K562 (cell line): Measurements from ENCODE around the gene ALG12. TPM values are rescaled to one million over a fixed set of nuclear protein-coding genes. Genes with fewer than 3 reads are reported as not detected.

ENCODE experiments used
- CBX5 ChIP-seq: IDR thresholded peaks from 2 replicates; pipeline ENCODE4 v1.6.1; 2014; ENCODE audit warnings: low read depth, borderline replicate concordance
- CREB3 ChIP-seq: fragments of 450-650 bp; conservative IDR thresholded peaks from 2 replicates; pipeline ENCODE4 v1.6.1; 2016; ENCODE audit warnings: missing genetic modification characterization, low read depth, mild to moderate bottlenecking, missing compliant biosample characterization, moderate library complexity
- ELF2 ChIP-seq: fragments of 250-450 bp; sonication (Bioruptor Pico); IDR thresholded peaks from 2 replicates; pipeline ENCODE4 v1.5.0; 2021; ENCODE audit warnings: mild to moderate bottlenecking
- ESRRA ChIP-seq: fragments of 450-650 bp; IDR thresholded peaks from 2 replicates; pipeline ENCODE4 v1.6.1; 2014; ENCODE audit warnings: low read depth, mild to moderate bottlenecking, moderate library complexity, borderline replicate concordance
- HNRNPK ChIP-seq: fragments of 200-400 bp; formaldehyde crosslinking; IDR thresholded peaks from one replicate; pipeline ENCODE4 v1.6.1; 2018; ENCODE audit warnings: mild to moderate bottlenecking, low read depth, low read length; ENCODE audit not compliant: poor library complexity, severe bottlenecking
- MAZ ChIP-seq, 2 experiments: fragments of 450-650 bp in 1 of 2; sonication (generic) in 1 of 2; formaldehyde crosslinking; IDR thresholded peaks in 1 of 2; conservative IDR thresholded peaks in 1 of 2; 2 replicates each; pipeline versions ENCODE4 v1.4.0 to v1.5.0; 2020; ENCODE audit warnings: mild to moderate bottlenecking in 1 of 2, missing genetic modification reagents in 1 of 2
- MIER1 ChIP-seq: fragments of 450-650 bp; IDR thresholded peaks from 2 replicates; pipeline ENCODE4 v1.6.1; 2016; ENCODE audit warnings: antibody characterized with exemption, mild to moderate bottlenecking, low read depth
- MTA2 ChIP-seq: fragments of 450-650 bp; IDR thresholded peaks from 2 replicates; pipeline ENCODE4 v1.6.1; 2016; ENCODE audit warnings: low read depth
- PBX2 ChIP-seq, 2 experiments: IDR thresholded peaks in 1 of 2; conservative IDR thresholded peaks in 1 of 2; 2 replicates each; pipeline ENCODE4 v1.6.1; 2016; ENCODE audit warnings: low read depth in 2 of 2, mild to moderate bottlenecking in 1 of 2, missing compliant biosample characterization in 1 of 2, missing genetic modification characterization in 1 of 2, moderate library complexity in 1 of 2
- PHB ChIP-seq: fragments of 250-450 bp; sonication (Bioruptor Pico); IDR thresholded peaks from 2 replicates; pipeline ENCODE4 v1.5.0; 2021
- PHF21A ChIP-seq: fragments of 450-650 bp; IDR thresholded peaks from 2 replicates; pipeline ENCODE4 v1.6.1; 2017; ENCODE audit warnings: low read depth, borderline replicate concordance
- SP2 ChIP-seq: IDR thresholded peaks from 2 replicates; pipeline ENCODE4 v1.6.1; 2011; ENCODE audit warnings: mild to moderate bottlenecking, low read depth, low read length, moderate library complexity; ENCODE audit not compliant: poor library complexity, severe bottlenecking; ENCODE audit errors: extremely low read depth
- TSC22D4 ChIP-seq: fragments of 450-650 bp; IDR thresholded peaks from 2 replicates; pipeline ENCODE4 v1.6.1; 2016; ENCODE audit warnings: missing genetic modification characterization, missing biosample characterization, control low read depth
- ZNF282 ChIP-seq: sonication (generic); formaldehyde crosslinking; IDR thresholded peaks from 2 replicates; pipeline ENCODE4 v1.8.1; 2023; ENCODE audit warnings: missing genetic modification reagents
- ZNF41 ChIP-seq: fragments of 250-450 bp; sonication (Bioruptor Pico); conservative IDR thresholded peaks from 2 replicates; pipeline ENCODE4 v1.4.0; 2020; ENCODE audit warnings: mild to moderate bottlenecking
- ZNF436 ChIP-seq: fragments of 250-450, 450-650 bp; sonication (Bioruptor Pico); formaldehyde crosslinking; IDR thresholded peaks from 2 replicates; pipeline ENCODE4 v1.7.0; 2020; ENCODE audit warnings: mild to moderate bottlenecking
- ZNF668 ChIP-seq: fragments of 250-450 bp; sonication (Bioruptor Pico); IDR thresholded peaks from 2 replicates; pipeline ENCODE4 v1.8.0; 2022; ENCODE audit warnings: mild to moderate bottlenecking, inconsistent platforms
- ZNF780A ChIP-seq: fragments of 250-450 bp; sonication (Bioruptor Pico); IDR thresholded peaks from 2 replicates; pipeline ENCODE4 v1.5.0; 2021; ENCODE audit warnings: mild to moderate bottlenecking
- polyA plus RNA-seq, 8 experiments: library from polyadenylated mRNA; depleted of rRNA in 4 of 8; stranded (reverse) in 5 of 8; unstranded in 3 of 8; fragments of >200 nt; fragmentation: Nextera tagmentation in 2 of 8; fragmentation: Illumina TruSeq in 1 of 8; extraction: Ambion mirVana in 2 of 8; extraction: Trizol in 1 of 8; gene quantifications; 2 replicates each; pipeline versions ENCODE4 v1.2.1 to v1.2.3, GENCODE V29; 2011 to 2014; ENCODE audit warnings: inconsistent platforms in 1 of 8, missing spikeins in 1 of 8
- total RNA-seq, 7 experiments: library from RNA; depleted of rRNA in 6 of 7; stranded (reverse); fragments of >200 nt in 6 of 7; fragmentation: Illumina TruSeq in 2 of 7; extraction: Trizol in 2 of 7; gene quantifications; 2 replicates each; pipeline versions ENCODE4 v1.2.1 to v1.2.3, GENCODE V29; 2011 to 2021; ENCODE audit warnings: low replicate concordance in 1 of 7
- TF ChIP-seq, protein P1 (sequence below): fragments of 250-450 bp; sonication (Bioruptor Pico); IDR thresholded peaks from 2 replicates; pipeline ENCODE4 v1.5.0; 2020; ENCODE audit warnings: mild to moderate bottlenecking, borderline replicate concordance

The ALG12 gene
- total and polyA plus RNA-seq, 9 of the 15 experiments (the other 6 are each of a cell fraction or from before 2014, with no cell fraction given), result 0.20 to 8.5 (median 3.4) TPM

- TF ChIP-seq PBX2 (CRISPR knock-in tag; IDR thresholded peaks at IDR 0.05; ENCODE audit: low read depth), result no peak
- no peak for TF ChIP-seq PBX2 (tag; conservative IDR thresholded peaks at IDR 0.05; ENCODE audit: low read depth)
- no peak for TF ChIP-seq ELF2 (CRISPR knock-in tag)
- TF ChIP-seq ESRRA, result peak; percentile 97
- TF ChIP-seq MIER1, result no peak
- TF ChIP-seq, protein P1, sequence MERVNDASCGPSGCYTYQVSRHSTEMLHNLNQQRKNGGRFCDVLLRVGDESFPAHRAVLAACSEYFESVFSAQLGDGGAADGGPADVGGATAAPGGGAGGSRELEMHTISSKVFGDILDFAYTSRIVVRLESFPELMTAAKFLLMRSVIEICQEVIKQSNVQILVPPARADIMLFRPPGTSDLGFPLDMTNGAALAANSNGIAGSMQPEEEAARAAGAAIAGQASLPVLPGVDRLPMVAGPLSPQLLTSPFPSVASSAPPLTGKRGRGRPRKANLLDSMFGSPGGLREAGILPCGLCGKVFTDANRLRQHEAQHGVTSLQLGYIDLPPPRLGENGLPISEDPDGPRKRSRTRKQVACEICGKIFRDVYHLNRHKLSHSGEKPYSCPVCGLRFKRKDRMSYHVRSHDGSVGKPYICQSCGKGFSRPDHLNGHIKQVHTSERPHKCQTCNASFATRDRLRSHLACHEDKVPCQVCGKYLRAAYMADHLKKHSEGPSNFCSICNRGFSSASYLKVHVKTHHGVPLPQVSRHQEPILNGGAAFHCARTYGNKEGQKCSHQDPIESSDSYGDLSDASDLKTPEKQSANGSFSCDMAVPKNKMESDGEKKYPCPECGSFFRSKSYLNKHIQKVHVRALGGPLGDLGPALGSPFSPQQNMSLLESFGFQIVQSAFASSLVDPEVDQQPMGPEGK (CRISPR knock-in tag), result peak; percentile 64; the same call in 1 of the 2 replicates
- no peak for TF ChIP-seq PHF21A
- no peak for TF ChIP-seq PHB (CRISPR knock-in tag)
- no peak for TF ChIP-seq CBX5
- TF ChIP-seq ZNF780A (CRISPR knock-in tag), result no peak
- TF ChIP-seq ZNF668 (CRISPR knock-in tag), result no peak
- TF ChIP-seq HNRNPK, result no peak
- TF ChIP-seq CREB3, result no peak
- TF ChIP-seq ZNF436 (CRISPR knock-in tag), result no peak
- TF ChIP-seq MAZ (CRISPR knock-in tag; conservative IDR thresholded peaks at IDR 0.05 in 1 of 2, IDR thresholded peaks at IDR 0.05 in 1 of 2), result peak; percentile 84 to 89
- no peak for TF ChIP-seq ZNF41
- TF ChIP-seq TSC22D4 (tag), result no peak
- TF ChIP-seq ZNF282 (CRISPR knock-in tag), result no peak
- no peak for TF ChIP-seq SP2
- TF ChIP-seq MTA2, result no peak
Observed at GRCh38 chr22:49936018-49936972, 18.1 kb upstream of the ALG12 start (continued).
